ENCODE measurements around the gene KDSR. TPM values are rescaled to one million over a fixed set of nuclear protein-coding genes. Genes with fewer than 3 reads are reported as not detected.

Gene KDSR
- total and polyA plus RNA-seq, 2 of the 13 experiments (the other 11 are each of a cell fraction or from before 2014, with no cell fraction given): 10.4 to 20.9 TPM

DNA sequence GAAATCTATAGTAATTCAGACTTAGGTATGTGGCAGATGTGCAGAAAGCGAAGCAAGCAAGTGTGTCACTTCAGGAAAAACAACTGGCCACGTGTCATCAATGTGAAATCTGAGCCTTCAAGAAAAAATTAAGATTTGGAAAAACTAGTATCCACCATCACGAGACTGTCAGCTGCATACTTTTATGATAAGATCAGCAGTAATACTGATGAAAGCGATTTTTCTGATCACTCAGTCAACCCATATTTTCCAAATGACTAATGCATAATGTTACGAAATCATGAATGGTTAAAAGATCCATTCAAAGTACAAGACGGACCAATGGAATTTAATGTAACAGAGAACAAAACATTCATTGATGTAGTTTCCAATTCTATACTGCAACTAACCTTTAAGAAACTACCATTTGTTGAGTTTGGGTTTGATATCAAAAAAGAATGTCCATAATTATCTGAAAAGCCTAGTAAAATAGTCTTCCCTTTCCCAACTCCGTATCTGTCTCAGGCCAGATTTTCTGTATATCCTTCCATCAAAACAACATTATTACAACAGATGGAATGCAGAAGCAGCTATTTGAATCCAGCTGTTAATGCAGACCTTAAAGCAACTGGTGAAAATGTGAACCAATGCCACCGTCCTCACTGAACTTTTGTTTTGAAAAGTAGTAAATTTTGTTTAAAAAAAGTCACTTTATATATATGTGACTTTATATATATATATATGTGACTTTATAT lies 30.5 kb downstream of the KDSR start (continued):
- no peak for TF ChIP-seq MXI1 (IDR thresholded peaks at IDR 0.05; ENCODE audit: borderline replicate concordance, low read depth, low read length)
- TF ChIP-seq, protein P1, sequence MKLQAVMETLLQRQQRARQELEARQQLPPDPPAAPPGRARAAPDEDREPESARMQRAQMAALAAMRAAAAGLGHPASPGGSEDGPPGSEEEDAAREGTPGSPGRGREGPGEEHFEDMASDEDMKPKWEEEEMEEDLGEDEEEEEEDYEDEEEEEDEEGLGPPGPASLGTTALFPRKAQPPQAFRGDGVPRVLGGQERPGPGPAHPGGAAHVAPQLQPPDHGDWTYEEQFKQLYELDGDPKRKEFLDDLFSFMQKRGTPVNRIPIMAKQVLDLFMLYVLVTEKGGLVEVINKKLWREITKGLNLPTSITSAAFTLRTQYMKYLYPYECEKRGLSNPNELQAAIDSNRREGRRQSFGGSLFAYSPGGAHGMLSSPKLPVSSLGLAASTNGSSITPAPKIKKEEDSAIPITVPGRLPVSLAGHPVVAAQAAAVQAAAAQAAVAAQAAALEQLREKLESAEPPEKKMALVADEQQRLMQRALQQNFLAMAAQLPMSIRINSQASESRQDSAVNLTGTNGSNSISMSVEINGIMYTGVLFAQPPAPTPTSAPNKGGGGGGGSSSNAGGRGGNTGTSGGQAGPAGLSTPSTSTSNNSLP (IDR thresholded peaks at IDR 0.05; ENCODE audit: low read depth, low read length): peak; percentile 85
- no peak for TF ChIP-seq SKI (IDR thresholded peaks at IDR 0.05; ENCODE audit: partially characterized antibody)
- peak; percentile 21; the same call in 1 of the 2 replicates for TF ChIP-seq ATF3 (CRISPR knock-in tag; IDR thresholded peaks at IDR 0.05)
- TF ChIP-seq RARA (CRISPR knock-in tag; IDR thresholded peaks at IDR 0.05): no peak
- TF ChIP-seq SOX5 (CRISPR knock-in tag; IDR thresholded peaks at IDR 0.05; ENCODE audit: borderline replicate concordance): peak; percentile 11; the same call in 1 of the 2 replicates
- TF ChIP-seq FOSL2 (CRISPR knock-in tag; IDR thresholded peaks at IDR 0.05): peak; percentile 66
- TF ChIP-seq MAFF (IDR thresholded peaks at IDR 0.05; ENCODE audit: low read depth, low read length): peak; percentile 69
- TF ChIP-seq RNF2 (conservative IDR thresholded peaks at IDR 0.05; ENCODE audit: low read depth): no peak
- TF ChIP-seq CBX5 (CRISPR knock-in tag; IDR thresholded peaks at IDR 0.05; ENCODE audit: borderline replicate concordance): no peak
- TF ChIP-seq BHLHE40 (IDR thresholded peaks at IDR 0.05; ENCODE audit: low read length): 0 out of 2 replicates have a peak, but pooled peaks have one; percentile 16
- peak; percentile 18; the same call in 1 of the 2 replicates for TF ChIP-seq HMG20A (CRISPR knock-in tag; IDR thresholded peaks at IDR 0.05; ENCODE audit: borderline replicate concordance)
- TF ChIP-seq SIN3B (IDR thresholded peaks at IDR 0.05; ENCODE audit: low read length): no peak
- TF ChIP-seq, protein P2, sequence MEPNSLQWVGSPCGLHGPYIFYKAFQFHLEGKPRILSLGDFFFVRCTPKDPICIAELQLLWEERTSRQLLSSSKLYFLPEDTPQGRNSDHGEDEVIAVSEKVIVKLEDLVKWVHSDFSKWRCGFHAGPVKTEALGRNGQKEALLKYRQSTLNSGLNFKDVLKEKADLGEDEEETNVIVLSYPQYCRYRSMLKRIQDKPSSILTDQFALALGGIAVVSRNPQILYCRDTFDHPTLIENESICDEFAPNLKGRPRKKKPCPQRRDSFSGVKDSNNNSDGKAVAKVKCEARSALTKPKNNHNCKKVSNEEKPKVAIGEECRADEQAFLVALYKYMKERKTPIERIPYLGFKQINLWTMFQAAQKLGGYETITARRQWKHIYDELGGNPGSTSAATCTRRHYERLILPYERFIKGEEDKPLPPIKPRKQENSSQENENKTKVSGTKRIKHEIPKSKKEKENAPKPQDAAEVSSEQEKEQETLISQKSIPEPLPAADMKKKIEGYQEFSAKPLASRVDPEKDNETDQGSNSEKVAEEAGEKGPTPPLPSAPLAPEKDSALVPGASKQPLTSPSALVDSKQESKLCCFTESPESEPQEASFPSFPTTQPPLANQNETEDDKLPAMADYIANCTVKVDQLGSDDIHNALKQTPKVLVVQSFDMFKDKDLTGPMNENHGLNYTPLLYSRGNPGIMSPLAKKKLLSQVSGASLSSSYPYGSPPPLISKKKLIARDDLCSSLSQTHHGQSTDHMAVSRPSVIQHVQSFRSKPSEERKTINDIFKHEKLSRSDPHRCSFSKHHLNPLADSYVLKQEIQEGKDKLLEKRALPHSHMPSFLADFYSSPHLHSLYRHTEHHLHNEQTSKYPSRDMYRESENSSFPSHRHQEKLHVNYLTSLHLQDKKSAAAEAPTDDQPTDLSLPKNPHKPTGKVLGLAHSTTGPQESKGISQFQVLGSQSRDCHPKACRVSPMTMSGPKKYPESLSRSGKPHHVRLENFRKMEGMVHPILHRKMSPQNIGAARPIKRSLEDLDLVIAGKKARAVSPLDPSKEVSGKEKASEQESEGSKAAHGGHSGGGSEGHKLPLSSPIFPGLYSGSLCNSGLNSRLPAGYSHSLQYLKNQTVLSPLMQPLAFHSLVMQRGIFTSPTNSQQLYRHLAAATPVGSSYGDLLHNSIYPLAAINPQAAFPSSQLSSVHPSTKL (CRISPR knock-in tag; IDR thresholded peaks at IDR 0.05): peak; percentile 47; the same call in 1 of the 2 replicates
- peak; percentile 53 to 60; a peak in 3 of 4 replicates for TF ChIP-seq MAFK (conservative IDR thresholded peaks at IDR 0.05 in 1 of 2, IDR thresholded peaks at IDR 0.05 in 1 of 2; ENCODE audit: low read length in 2 of 2)
- no peak for TF ChIP-seq FOXO4 (CRISPR knock-in tag; conservative IDR thresholded peaks at IDR 0.05)
- peak; percentile 67 for TF ChIP-seq CEBPG (CRISPR knock-in tag; IDR thresholded peaks at IDR 0.05)
- no peak for TF ChIP-seq ZBTB3 (CRISPR knock-in tag; IDR thresholded peaks at IDR 0.05; ENCODE audit: borderline replicate concordance, low read depth)

All from HepG2 (cell line).